Activated gamma-delta T cell (primary cell): ENCODE results near the gene NLRC4.
"Not testable (repeated sequence)": the region's sequence is repeated elsewhere in the genome, so short reads cannot be mapped to it uniquely, and the experiment has no call there.

Experiments used
- DNase-seq: peaks from one replicate; lab custom pipeline; 2025; lab: John Stamatoyannopoulos, UW

Gene NLRC4

GRCh38 chr2:32242331-32242730 lies 22.4 kb downstream of the NLRC4 start:
- no peak for DNase-seq

GRCh38 chr2:32237996-32238395 lies 26.7 kb downstream of the NLRC4 start:
- no peak for DNase-seq

GRCh38 chr2:32237488-32237887 lies 27.2 kb downstream of the NLRC4 start:
- no peak for DNase-seq

GRCh38 chr2:32235315-32235714 lies 29.4 kb downstream of the NLRC4 start:
- DNase-seq = no peak

- no peak for DNase-seq
These were observed 32.7 kb downstream of the NLRC4 start for GRCh38 chr2:32231959-32232358.

- DNase-seq = no peak
These were observed 35.1 kb downstream of the NLRC4 start for GRCh38 chr2:32229635-32230034.

GRCh38 chr2:32228181-32228580 lies 36.5 kb downstream of the NLRC4 start:
- DNase-seq = no peak

- DNase-seq = no peak
These were observed 37.2 kb downstream of the NLRC4 start for GRCh38 chr2:32227492-32227891.

- no peak for DNase-seq
These were observed 41.7 kb downstream of the NLRC4 start for GRCh38 chr2:32222966-32223365.

- no peak for DNase-seq
These were observed 44.2 kb downstream of the NLRC4 start for GRCh38 chr2:32220445-32220844.

- no peak for DNase-seq
These were observed 52.4 kb downstream of the NLRC4 start for GRCh38 chr2:32212295-32212694.

GRCh38 chr2:32210767-32211408 lies 53.8 kb downstream of the NLRC4 start:
- DNase-seq = no peak

- not testable (repeated sequence) for DNase-seq
These were observed 61.3 kb downstream of the NLRC4 start for GRCh38 chr2:32203428-32203827.

GRCh38 chr2:32200814-32201213 lies 63.9 kb downstream of the NLRC4 start:
- DNase-seq = no peak

GRCh38 chr2:32192418-32192817 lies 72.3 kb downstream of the NLRC4 start:
- no peak for DNase-seq

GRCh38 chr2:32189011-32189410 lies 75.7 kb downstream of the NLRC4 start:
- DNase-seq = no peak

- DNase-seq = no peak
These were observed 82.0 kb downstream of the NLRC4 start for GRCh38 chr2:32182667-32183066.
